Neural cell (in vitro differentiated cells): ENCODE data around the gene ABI3BP. TPM values are rescaled to one million over a fixed set of nuclear protein-coding genes. Genes with fewer than 3 reads are reported as not detected.

Experiments
- H2AFZ ChIP-seq: fragments of 200-600, 300-800 bp; sonication (generic), shearing (Covaris generic); 2 replicates; pipeline ENCODE4 v1.6.0; 2014; ENCODE audit warnings: low read depth, mild to moderate bottlenecking, antibody characterized with exemption, low read length, moderate library complexity
- H3F3A ChIP-seq: fragments of 200-600 bp; shearing (Covaris generic); 2 replicates; pipeline ENCODE4 v1.6.1; 2016; ENCODE audit warnings: mild to moderate bottlenecking, moderate library complexity, mixed read lengths, antibody characterized with exemption, low read length; ENCODE audit not compliant: insufficient read depth, poor library complexity, severe bottlenecking
- H3K27ac ChIP-seq: fragments of 200-600, 300-800 bp; sonication (generic), shearing (Covaris generic); 2 replicates; pipeline ENCODE4 v1.5.1; 2014; ENCODE audit warnings: mild to moderate bottlenecking, low read length, moderate library complexity
- H3K27me3 ChIP-seq: fragments of 300-800, 200-600 bp; sonication (generic), shearing (Covaris generic); 2 replicates; pipeline ENCODE4 v1.6.0; 2014; ENCODE audit warnings: mild to moderate bottlenecking, low read depth, low read length, moderate library complexity; ENCODE audit not compliant: insufficient read depth
- H3K36me3 ChIP-seq: fragments of 300-800, 200-600 bp; sonication (generic), shearing (Covaris generic); 2 replicates; pipeline ENCODE4 v1.5.1; 2014; ENCODE audit warnings: mild to moderate bottlenecking, antibody characterized with exemption, low read length, moderate library complexity; ENCODE audit not compliant: insufficient read depth
- H3K4me2 ChIP-seq: fragments of 300-800, 200-600 bp; sonication (generic), shearing (Covaris generic); 2 replicates; pipeline ENCODE4 v1.6.0; 2014; ENCODE audit warnings: mild to moderate bottlenecking, low read length
- H3K4me3 ChIP-seq: fragments of 300-800, 200-600 bp; sonication (generic), shearing (Covaris generic); 2 replicates; pipeline ENCODE4 v1.5.1; 2014; ENCODE audit warnings: mild to moderate bottlenecking, low read length, moderate library complexity
- H3K79me2 ChIP-seq: fragments of 200-600 bp; shearing (Covaris generic); replicated peaks from 2 replicates; pipeline ENCODE4 v1.6.0; 2014; ENCODE audit warnings: mild to moderate bottlenecking, low read length, moderate library complexity; ENCODE audit not compliant: insufficient read depth
- H3K9ac ChIP-seq: fragments of 300-800, 200-600 bp; sonication (generic), shearing (Covaris generic); 2 replicates; pipeline ENCODE4 v1.6.1; 2016; ENCODE audit warnings: mild to moderate bottlenecking, low read length, mixed read lengths
- H3K9me2 ChIP-seq: fragments of 200-600 bp; shearing (Covaris generic); 2 replicates; pipeline ENCODE4 v1.6.1; 2016; ENCODE audit warnings: mild to moderate bottlenecking, low read length, mixed read lengths; ENCODE audit not compliant: insufficient read depth
- H3K9me3 ChIP-seq: fragments of 200-600, 300-800 bp; sonication (generic), shearing (Covaris generic); 2 replicates; pipeline ENCODE4 v1.6.1; 2016; ENCODE audit warnings: mild to moderate bottlenecking, mixed run types, low read length, moderate library complexity, mixed read lengths
- H4K20me1 ChIP-seq: fragments of 200-600 bp; shearing (Covaris generic); 2 replicates; pipeline ENCODE4 v1.6.1; 2016; ENCODE audit warnings: mild to moderate bottlenecking, mixed run types; ENCODE audit not compliant: insufficient read depth
- CTCF ChIP-seq: fragments of 450-650 bp; IDR thresholded peaks from 2 replicates; pipeline ENCODE4 v1.5.1; 2014; ENCODE audit warnings: antibody characterized with exemption, mild to moderate bottlenecking, moderate library complexity; ENCODE audit not compliant: poor library complexity, severe bottlenecking
- EP300 ChIP-seq: fragments of 450-650 bp; conservative IDR thresholded peaks from 2 replicates; pipeline ENCODE4 v1.6.1; 2014; ENCODE audit warnings: antibody characterized with exemption, mild to moderate bottlenecking, moderate library complexity; ENCODE audit not compliant: poor library complexity, severe bottlenecking
- EZH2 ChIP-seq: fragments of 200-600, 300-800 bp; shearing (Covaris generic), sonication (generic); IDR thresholded peaks from 2 replicates; pipeline ENCODE4 v1.6.1; 2014; ENCODE audit warnings: antibody characterized with exemption, low read length, borderline replicate concordance, mild to moderate bottlenecking; ENCODE audit not compliant: insufficient read depth, poor library complexity, severe bottlenecking
- MXI1 ChIP-seq: fragments of 450-650 bp; conservative IDR thresholded peaks from 2 replicates; pipeline ENCODE4 v1.6.1; 2014; ENCODE audit warnings: antibody characterized with exemption, mild to moderate bottlenecking; ENCODE audit not compliant: poor library complexity, severe bottlenecking
- POLR2AphosphoS5 ChIP-seq: IDR thresholded peaks from 2 replicates; pipeline ENCODE4 v1.6.1; 2012
- RAD21 ChIP-seq: fragments of 450-650 bp; conservative IDR thresholded peaks from 2 replicates; pipeline ENCODE4 v1.6.1; 2014; ENCODE audit warnings: antibody characterized with exemption, mild to moderate bottlenecking, moderate library complexity
- REST ChIP-seq: IDR thresholded peaks from 2 replicates; pipeline ENCODE4 v1.6.1; 2012; ENCODE audit warnings: borderline replicate concordance
- SMC3 ChIP-seq: fragments of 450-650 bp; conservative IDR thresholded peaks from 2 replicates; pipeline ENCODE4 v1.6.1; 2014; ENCODE audit warnings: antibody characterized with exemption, mild to moderate bottlenecking, moderate library complexity; ENCODE audit not compliant: poor library complexity
- TAF1 ChIP-seq: IDR thresholded peaks from 2 replicates; pipeline ENCODE4 v1.6.1; 2012; ENCODE audit warnings: low read depth
- polyA plus RNA-seq: library from polyadenylated mRNA; depleted of rRNA; stranded (reverse); fragments of >200 nt; gene quantifications from 2 replicates; pipeline ENCODE4 v1.2.3, GENCODE V29; 2014

ABI3BP gene
- polyA plus RNA-seq, 1 donor from 2014 or later, result not detected

- no peak overlapping the region for H3K9ac ChIP-seq
- H3K4me3 ChIP-seq, result no peak overlapping the region
- H3K36me3 ChIP-seq, result no peaks in the 10 kb centered on the region
- H3K79me2 ChIP-seq, result no peaks in the 10 kb centered on the region
- H3K27me3 ChIP-seq, result no peaks in the 10 kb centered on the region
- H3K9me2 ChIP-seq, result no peaks in the 10 kb centered on the region
- no peak overlapping the region for H2AFZ ChIP-seq
- no peak for TF ChIP-seq RAD21
- TF ChIP-seq MXI1, result no peak
- TF ChIP-seq EP300, result no peak
- TF ChIP-seq REST, result no peak
- TF ChIP-seq EZH2, result no peak
- TF ChIP-seq CTCF, result no peak
- TF ChIP-seq TAF1, result no peak
- TF ChIP-seq SMC3, result no peak
- no peak for TF ChIP-seq POLR2AphosphoS5
- H3K27ac ChIP-seq, result no peak overlapping the region
- no peak overlapping the region for H3K4me2 ChIP-seq
- no peaks in the 10 kb centered on the region for H3K9me3 ChIP-seq
- no peaks in the 10 kb centered on the region for H4K20me1 ChIP-seq
- no peaks in the 10 kb centered on the region for H3F3A ChIP-seq
These were observed 112.4 kb downstream of the ABI3BP start for GRCh38 chr3:100880845-100881244.

GRCh38 chr3:100880072-100880471 is 113.1 kb downstream of the ABI3BP start:
- Histone ChIP-seq H3K4me2 (no peak overlapping the region), H3K9me2 (no peaks in the 10 kb centered on the region), H3K9me3 (no peaks in the 10 kb centered on the region), H3K27ac (no peak overlapping the region), H3F3A (no peaks in the 10 kb centered on the region), H3K27me3 (no peaks in the 10 kb centered on the region), H3K36me3 (no peaks in the 10 kb centered on the region), H4K20me1 (no peaks in the 10 kb centered on the region), H2AFZ (no peak overlapping the region), H3K79me2 (no peaks in the 10 kb centered on the region), H3K4me3 (no peak overlapping the region), H3K9ac (no peak overlapping the region)
- TF ChIP-seq EZH2 (no peak), EP300 (no peak), REST (no peak), TAF1 (no peak), SMC3 (no peak), RAD21 (no peak), POLR2AphosphoS5 (no peak), MXI1 (no peak), CTCF (no peak)
